SK-N-SH treated with all-trans-retinoic acid at 6 μM for 48 hours (cell line): Measurements from ENCODE around the gene CUBN.

Experiments
- ARNTL ChIP-seq: fragments of 450-650 bp; formaldehyde crosslinking; IDR thresholded peaks from 2 replicates; pipeline ENCODE4 v1.5.0; 2020; ENCODE audit warnings: low read depth, mild to moderate bottlenecking, moderate library complexity, borderline replicate concordance
- BACH2 ChIP-seq: fragments of 250-450 bp; sonication (Bioruptor Pico); IDR thresholded peaks from 2 replicates; pipeline ENCODE4 v1.9.0; 2021; ENCODE audit warnings: mild to moderate bottlenecking, borderline replicate concordance
- GLIS3 ChIP-seq: fragments of 250-450 bp; sonication (Bioruptor Pico); IDR thresholded peaks from 2 replicates; pipeline ENCODE4 v1.5.0; 2020; ENCODE audit warnings: mild to moderate bottlenecking, moderate library complexity
- ISL1 ChIP-seq: fragments of 250-450 bp; sonication (Bioruptor Pico); IDR thresholded peaks from 2 replicates; pipeline ENCODE4 v2.1.2; 2022; ENCODE audit warnings: mild to moderate bottlenecking, moderate library complexity
- SNAI2 ChIP-seq: fragments of 250-450 bp; sonication (Bioruptor Pico); IDR thresholded peaks from 2 replicates; pipeline ENCODE4 v1.5.0; 2020; ENCODE audit warnings: mild to moderate bottlenecking, moderate library complexity
- ZC3H10 ChIP-seq: fragments of 250-450 bp; sonication (Bioruptor Pico); IDR thresholded peaks from 2 replicates; pipeline ENCODE4 v1.5.1; 2021; ENCODE audit warnings: mild to moderate bottlenecking, moderate library complexity
- ZFP30 ChIP-seq: fragments of 450-650 bp; formaldehyde crosslinking; IDR thresholded peaks from 2 replicates; pipeline ENCODE4 v1.5.0; 2022; ENCODE audit warnings: mild to moderate bottlenecking, moderate library complexity
- ZNF565 ChIP-seq: fragments of 450-650 bp; formaldehyde crosslinking; conservative IDR thresholded peaks from 2 replicates; pipeline ENCODE4 v1.5.0; 2020; ENCODE audit warnings: low read depth, mild to moderate bottlenecking, moderate library complexity
- ZNF8 ChIP-seq: fragments of 450-650 bp; formaldehyde crosslinking; IDR thresholded peaks from 2 replicates; pipeline ENCODE4 v1.5.0; 2020; ENCODE audit warnings: mild to moderate bottlenecking, moderate library complexity
- TF ChIP-seq, protein P1 (sequence below): fragments of 250-450 bp; sonication (Bioruptor Pico); IDR thresholded peaks from 2 replicates; pipeline ENCODE4 v1.5.1; 2020; ENCODE audit warnings: low read depth, mild to moderate bottlenecking, moderate library complexity
- TF ChIP-seq, protein P2 (sequence below): fragments of 250-450 bp; sonication (Bioruptor Pico); IDR thresholded peaks from 2 replicates; pipeline ENCODE4 v1.8.0; 2020; ENCODE audit warnings: mild to moderate bottlenecking, moderate library complexity, borderline replicate concordance

DNA sequence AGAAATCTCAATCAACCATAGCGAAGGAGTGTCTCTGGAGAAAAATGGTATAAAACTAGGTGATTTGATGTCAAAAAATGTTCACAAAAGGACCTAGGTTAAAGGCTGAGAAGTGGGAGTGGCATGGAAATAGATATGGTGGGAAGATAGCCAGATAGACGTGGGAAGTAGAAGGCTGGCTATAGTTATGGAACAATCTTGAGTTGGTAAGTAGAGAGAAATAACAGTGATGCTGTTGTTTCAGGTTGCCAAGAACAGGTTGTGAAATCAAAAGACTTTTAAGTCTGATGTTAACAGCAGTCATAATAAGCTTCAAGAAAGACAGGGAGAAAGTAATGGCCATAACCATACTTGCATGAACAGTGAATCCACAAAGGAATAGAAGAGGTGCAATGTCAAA is 206.3 kb downstream of the CUBN start:
- TF ChIP-seq, protein P1, sequence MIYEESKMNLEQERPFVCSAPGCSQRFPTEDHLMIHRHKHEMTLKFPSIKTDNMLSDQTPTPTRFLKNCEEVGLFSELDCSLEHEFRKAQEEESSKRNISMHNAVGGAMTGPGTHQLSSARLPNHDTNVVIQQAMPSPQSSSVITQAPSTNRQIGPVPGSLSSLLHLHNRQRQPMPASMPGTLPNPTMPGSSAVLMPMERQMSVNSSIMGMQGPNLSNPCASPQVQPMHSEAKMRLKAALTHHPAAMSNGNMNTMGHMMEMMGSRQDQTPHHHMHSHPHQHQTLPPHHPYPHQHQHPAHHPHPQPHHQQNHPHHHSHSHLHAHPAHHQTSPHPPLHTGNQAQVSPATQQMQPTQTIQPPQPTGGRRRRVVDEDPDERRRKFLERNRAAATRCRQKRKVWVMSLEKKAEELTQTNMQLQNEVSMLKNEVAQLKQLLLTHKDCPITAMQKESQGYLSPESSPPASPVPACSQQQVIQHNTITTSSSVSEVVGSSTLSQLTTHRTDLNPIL (CRISPR knock-in tag), result no peak
- TF ChIP-seq, protein P2, sequence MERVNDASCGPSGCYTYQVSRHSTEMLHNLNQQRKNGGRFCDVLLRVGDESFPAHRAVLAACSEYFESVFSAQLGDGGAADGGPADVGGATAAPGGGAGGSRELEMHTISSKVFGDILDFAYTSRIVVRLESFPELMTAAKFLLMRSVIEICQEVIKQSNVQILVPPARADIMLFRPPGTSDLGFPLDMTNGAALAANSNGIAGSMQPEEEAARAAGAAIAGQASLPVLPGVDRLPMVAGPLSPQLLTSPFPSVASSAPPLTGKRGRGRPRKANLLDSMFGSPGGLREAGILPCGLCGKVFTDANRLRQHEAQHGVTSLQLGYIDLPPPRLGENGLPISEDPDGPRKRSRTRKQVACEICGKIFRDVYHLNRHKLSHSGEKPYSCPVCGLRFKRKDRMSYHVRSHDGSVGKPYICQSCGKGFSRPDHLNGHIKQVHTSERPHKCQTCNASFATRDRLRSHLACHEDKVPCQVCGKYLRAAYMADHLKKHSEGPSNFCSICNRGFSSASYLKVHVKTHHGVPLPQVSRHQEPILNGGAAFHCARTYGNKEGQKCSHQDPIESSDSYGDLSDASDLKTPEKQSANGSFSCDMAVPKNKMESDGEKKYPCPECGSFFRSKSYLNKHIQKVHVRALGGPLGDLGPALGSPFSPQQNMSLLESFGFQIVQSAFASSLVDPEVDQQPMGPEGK (CRISPR knock-in tag), result no peak
- TF ChIP-seq ZC3H10 (CRISPR knock-in tag) (no peak), SNAI2 (CRISPR knock-in tag) (no peak), ISL1 (no peak), ZNF565 (CRISPR knock-in tag) (no peak), GLIS3 (CRISPR knock-in tag) (no peak), ZFP30 (CRISPR knock-in tag) (no peak), ZNF8 (CRISPR knock-in tag) (no peak), ARNTL (CRISPR knock-in tag) (no peak), BACH2 (CRISPR knock-in tag) (no peak)
